GM15510 (cell line): Measurements from ENCODE around the gene FABP6.

ENCODE experiments used
- POLR2A ChIP-seq: IDR thresholded peaks from 3 replicates; pipeline ENCODE4 v1.6.1; 2011; ENCODE audit warnings: borderline replicate concordance; ENCODE audit not compliant: insufficient read length; ENCODE audit errors: extremely low read depth

Gene FABP6

GRCh38 chr5:160209917-160210316, 19.4 kb upstream of the FABP6 start:
- no peak for TF ChIP-seq POLR2A

- no peak for TF ChIP-seq POLR2A
Observed at GRCh38 chr5:160210606-160211005, 18.7 kb upstream of the FABP6 start.

GRCh38 chr5:160211352-160211751, 18.0 kb upstream of the FABP6 start:
- TF ChIP-seq POLR2A: no peak

- no peak for TF ChIP-seq POLR2A
Observed at GRCh38 chr5:160213537-160213936, 15.8 kb upstream of the FABP6 start.

GRCh38 chr5:160219356-160219755, 9.9 kb upstream of the FABP6 start:
- no peak for TF ChIP-seq POLR2A

- no peak for TF ChIP-seq POLR2A
Observed at GRCh38 chr5:160221082-160221481, 8.2 kb upstream of the FABP6 start.

- TF ChIP-seq POLR2A: no peak
Observed at GRCh38 chr5:160227012-160227411, 2.3 kb upstream of the FABP6 start.

GRCh38 chr5:160230686-160231527, 1.6 kb downstream of the FABP6 start:
- no peak for TF ChIP-seq POLR2A

- TF ChIP-seq POLR2A: no peak
Observed at GRCh38 chr5:160231783-160232342, 2.6 kb downstream of the FABP6 start.

- no peak for TF ChIP-seq POLR2A
Observed at GRCh38 chr5:160233215-160233614, 3.9 kb downstream of the FABP6 start.

GRCh38 chr5:160235731-160236130, 6.4 kb downstream of the FABP6 start:
- no peak for TF ChIP-seq POLR2A

GRCh38 chr5:160237571-160238093, 8.3 kb downstream of the FABP6 start:
- TF ChIP-seq POLR2A: no peak

- no peak for TF ChIP-seq POLR2A
Observed at GRCh38 chr5:160240350-160240749, 11.0 kb downstream of the FABP6 start.

- no peak for TF ChIP-seq POLR2A
Observed at GRCh38 chr5:160242145-160242544, 12.8 kb downstream of the FABP6 start.

GRCh38 chr5:160245506-160246086, 16.3 kb downstream of the FABP6 start:
- no peak for TF ChIP-seq POLR2A
